Measurements from ENCODE around the gene LBH. TPM values are rescaled to one million over a fixed set of nuclear protein-coding genes. Genes with fewer than 3 reads are reported as not detected.
A peak's percentile ranks its signal among the peaks of the same experiment; 100 is the strongest.

LBH gene
- total and polyA plus RNA-seq, 10 donors, result 48.7 to 178 (median 116) TPM

DNA sequence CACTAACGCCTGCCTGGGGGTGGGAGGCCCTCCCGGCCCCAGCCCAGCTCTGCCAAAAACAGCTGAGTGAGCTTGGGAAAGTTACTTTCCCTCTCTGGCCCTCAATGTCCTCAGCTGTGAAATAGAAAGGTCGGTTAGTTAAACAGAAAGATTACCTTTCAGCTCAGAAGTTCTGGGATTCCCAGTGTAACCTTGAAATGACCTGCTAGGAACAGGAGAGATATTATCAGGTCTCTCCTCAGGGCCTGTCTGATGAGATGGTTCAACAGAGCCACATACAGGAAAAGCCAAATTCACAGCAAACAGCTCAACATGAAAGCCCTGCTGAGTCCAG, 68.8 kb downstream of the LBH start:
- TF ChIP-seq POLR2A (IDR thresholded peaks at IDR 0.05) (no peak), POLR2AphosphoS5 (IDR thresholded peaks at IDR 0.05) (no peak)
- TF ChIP-seq, protein P1, sequence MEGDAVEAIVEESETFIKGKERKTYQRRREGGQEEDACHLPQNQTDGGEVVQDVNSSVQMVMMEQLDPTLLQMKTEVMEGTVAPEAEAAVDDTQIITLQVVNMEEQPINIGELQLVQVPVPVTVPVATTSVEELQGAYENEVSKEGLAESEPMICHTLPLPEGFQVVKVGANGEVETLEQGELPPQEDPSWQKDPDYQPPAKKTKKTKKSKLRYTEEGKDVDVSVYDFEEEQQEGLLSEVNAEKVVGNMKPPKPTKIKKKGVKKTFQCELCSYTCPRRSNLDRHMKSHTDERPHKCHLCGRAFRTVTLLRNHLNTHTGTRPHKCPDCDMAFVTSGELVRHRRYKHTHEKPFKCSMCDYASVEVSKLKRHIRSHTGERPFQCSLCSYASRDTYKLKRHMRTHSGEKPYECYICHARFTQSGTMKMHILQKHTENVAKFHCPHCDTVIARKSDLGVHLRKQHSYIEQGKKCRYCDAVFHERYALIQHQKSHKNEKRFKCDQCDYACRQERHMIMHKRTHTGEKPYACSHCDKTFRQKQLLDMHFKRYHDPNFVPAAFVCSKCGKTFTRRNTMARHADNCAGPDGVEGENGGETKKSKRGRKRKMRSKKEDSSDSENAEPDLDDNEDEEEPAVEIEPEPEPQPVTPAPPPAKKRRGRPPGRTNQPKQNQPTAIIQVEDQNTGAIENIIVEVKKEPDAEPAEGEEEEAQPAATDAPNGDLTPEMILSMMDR (IDR thresholded peaks at IDR 0.05 in 8 of 11, conservative IDR thresholded peaks at IDR 0.05 in 3 of 11), result no peak
- Histone ChIP-seq H3K4me3 (no peak overlapping the region), H3K9me3 (no peaks in the 10 kb centered on the region), H3K4me1 (peaks cover 0 to 44% (median 0%) of the 10 kb centered on the region in 6 donors), H3K27ac (peak overlapping the region in 4 of 8 donors; percentile 1 to 45 (median 30)), H3K27me3 (replicated peaks in 1 of 7) (no peaks in the 10 kb centered on the region), H3K36me3 (no peaks in the 10 kb centered on the region)
- DNase-seq, result no peak
- WGBS, 5 donors, result 69 to 86% (median 81%) methylated on average over 3 of the region's 3 CpGs
- intact Hi-C loops (cut with DNase I; ENCODE audit: low total_unique reads), result no loop called here

DNA sequence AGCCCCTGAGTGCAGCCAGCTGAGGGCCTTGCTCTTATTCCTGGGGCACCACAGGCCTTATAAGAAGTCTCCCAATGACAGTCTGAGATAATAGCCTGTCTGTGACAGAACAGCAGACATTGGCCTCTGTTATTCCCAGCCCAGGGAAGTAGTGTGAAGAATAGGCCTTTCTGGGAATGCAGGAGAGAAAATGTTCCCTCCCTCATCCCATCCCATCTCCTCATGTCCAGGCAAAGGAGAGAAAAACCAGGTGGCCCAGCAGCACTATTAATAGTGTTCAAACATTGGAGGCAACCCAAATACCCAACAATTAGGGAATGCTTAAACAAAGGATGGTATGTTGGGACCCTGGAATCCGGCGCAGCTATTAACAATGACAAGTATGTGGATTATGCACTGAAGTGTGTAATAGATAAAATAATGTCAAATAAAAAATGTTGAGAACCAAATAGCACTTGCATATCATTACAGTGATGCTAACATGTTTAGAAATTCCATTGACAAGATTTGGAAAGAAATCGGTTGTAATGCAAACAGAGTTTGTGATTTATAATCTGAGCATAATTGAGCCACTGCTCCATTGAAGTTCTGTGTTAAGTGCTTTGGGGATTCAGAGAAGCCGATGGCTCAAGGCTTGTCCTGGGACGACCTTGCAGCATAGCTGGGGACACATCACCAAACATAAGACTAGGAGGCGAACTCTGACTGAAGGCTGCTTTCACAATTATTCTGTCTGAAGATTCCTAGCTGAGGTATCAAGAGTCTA, 69.3 kb downstream of the LBH start:
- no peak for TF ChIP-seq POLR2A (IDR thresholded peaks at IDR 0.05)
- TF ChIP-seq, protein P1 (IDR thresholded peaks at IDR 0.05 in 8 of 11, conservative IDR thresholded peaks at IDR 0.05 in 3 of 11), result no peak
- TF ChIP-seq POLR2AphosphoS5 (IDR thresholded peaks at IDR 0.05), result no peak
- Histone ChIP-seq H3K27ac (peak overlapping the region in 4 of 8 donors; percentile 17 to 45 (median 41)), H3K27me3 (replicated peaks in 1 of 7) (no peaks in the 10 kb centered on the region), H3K4me3 (no peak overlapping the region), H3K4me1 (peaks cover 0 to 44% (median 0%) of the 10 kb centered on the region in 6 donors), H3K9me3 (no peaks in the 10 kb centered on the region), H3K36me3 (no peaks in the 10 kb centered on the region)
- WGBS, 5 donors, result 73 to 90% (median 81%) methylated on average over 6 of the region's 6 CpGs
- intact Hi-C loops (cut with DNase I; ENCODE audit: low total_unique reads), result no loop called here
- no peak for DNase-seq

DNA sequence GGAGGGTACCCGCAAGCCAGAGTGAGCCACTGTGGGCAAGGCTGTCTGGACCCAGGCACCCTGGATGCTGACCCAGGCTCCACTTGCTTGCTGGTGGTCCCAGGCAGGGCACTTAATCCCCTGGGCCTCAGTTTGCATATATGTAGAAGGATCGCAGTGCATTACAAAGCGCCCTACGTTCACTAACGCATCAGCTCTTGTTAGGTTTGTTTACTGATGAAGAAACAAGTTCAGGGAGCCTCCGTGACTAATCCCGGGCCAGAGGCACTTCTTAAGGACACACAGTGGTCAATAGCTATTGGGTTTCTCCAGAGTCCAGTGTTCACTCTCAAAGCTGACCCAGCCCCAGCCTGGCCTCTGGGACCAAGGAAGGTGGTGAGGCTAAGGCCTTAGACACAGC, 70.2 kb downstream of the LBH start:
- intact Hi-C loops (cut with DNase I; ENCODE audit: low total_unique reads), result no loop called here
- TF ChIP-seq POLR2AphosphoS5 (IDR thresholded peaks at IDR 0.05), result no peak
- TF ChIP-seq, protein P1 (IDR thresholded peaks at IDR 0.05 in 8 of 11, conservative IDR thresholded peaks at IDR 0.05 in 3 of 11), result no peak
- no peak for TF ChIP-seq POLR2A (IDR thresholded peaks at IDR 0.05)
- WGBS, 5 donors, result 93 to 98% (median 97%) methylated on average over 7 of the region's 7 CpGs
- no peak overlapping the region for H3K4me3 ChIP-seq
- no peaks in the 10 kb centered on the region for H3K27me3 ChIP-seq (replicated peaks in 1 of 7)
- no peaks in the 10 kb centered on the region for H3K36me3 ChIP-seq
- H3K4me1 ChIP-seq, result peaks cover 0 to 44% (median 0%) of the 10 kb centered on the region in 6 donors
- no peak for DNase-seq
- H3K27ac ChIP-seq, result peak overlapping the region in 3 of 8 donors; percentile 36 to 39 (median 37)
- H3K9me3 ChIP-seq, result no peaks in the 10 kb centered on the region

DNA sequence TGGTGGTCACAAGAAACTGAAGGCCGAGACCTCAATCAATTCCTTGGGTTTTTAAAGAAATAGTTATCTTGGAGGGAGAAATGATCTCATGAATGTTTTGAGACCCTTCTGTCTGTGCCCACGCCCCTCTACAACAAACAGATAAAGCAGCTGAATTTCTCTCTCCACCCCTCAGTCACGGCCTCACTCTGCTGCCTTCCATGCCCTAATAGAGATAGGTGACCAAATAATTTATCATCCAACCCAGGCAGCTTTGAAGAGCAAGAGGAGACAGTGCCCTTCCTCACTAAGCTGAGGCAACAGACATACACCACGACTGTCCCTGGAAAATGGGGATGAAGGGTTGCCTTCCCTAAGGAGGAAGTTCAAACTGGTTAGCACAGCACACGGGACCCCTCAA, 71.2 kb downstream of the LBH start:
- TF ChIP-seq POLR2AphosphoS5 (IDR thresholded peaks at IDR 0.05), result no peak
- no peak for TF ChIP-seq POLR2A (IDR thresholded peaks at IDR 0.05)
- TF ChIP-seq, protein P1 (IDR thresholded peaks at IDR 0.05 in 8 of 11, conservative IDR thresholded peaks at IDR 0.05 in 3 of 11), result no peak
- H3K36me3 ChIP-seq, result no peaks in the 10 kb centered on the region
- intact Hi-C loops (cut with DNase I; ENCODE audit: low total_unique reads), result no loop called here
- 82 to 91% (median 88%) methylated on average over 5 of the region's 5 CpGs for WGBS, 5 donors
- H3K27ac ChIP-seq, result no peak overlapping the region
- H3K4me3 ChIP-seq, result no peak overlapping the region
- peaks cover 0 to 42% (median 0%) of the 10 kb centered on the region in 6 donors for H3K4me1 ChIP-seq
- no peaks in the 10 kb centered on the region for H3K27me3 ChIP-seq (replicated peaks in 1 of 7)
- DNase-seq, result no peak
- no peaks in the 10 kb centered on the region for H3K9me3 ChIP-seq
